Measurements from ENCODE around the gene CFAP46.

CFAP46 gene

GRCh38 chr10:132764108-132764507 is 178.3 kb downstream of the CFAP46 start:
- no peak for DNase-seq

GRCh38 chr10:132763545-132763944 is 178.8 kb downstream of the CFAP46 start:
- DNase-seq: no peak

- DNase-seq: peak in 3 of 4 experiments; percentile 18 to 54 (median 33)
Observed at GRCh38 chr10:132762267-132762666, 180.1 kb downstream of the CFAP46 start.

GRCh38 chr10:132761395-132762060 is 180.8 kb downstream of the CFAP46 start:
- DNase-seq: no peak

- no peak for DNase-seq
Observed at GRCh38 chr10:132758865-132759264, 183.5 kb downstream of the CFAP46 start.

Data from suppressor macrophage (primary cell).